Measurements from ENCODE around the gene IPMK. TPM values are rescaled to one million over a fixed set of nuclear protein-coding genes. Genes with fewer than 3 reads are reported as not detected.

The IPMK gene
- total RNA-seq, 4 donors from 2014 or later = 0.26 to 10.8 (median 3.8) TPM

DNA sequence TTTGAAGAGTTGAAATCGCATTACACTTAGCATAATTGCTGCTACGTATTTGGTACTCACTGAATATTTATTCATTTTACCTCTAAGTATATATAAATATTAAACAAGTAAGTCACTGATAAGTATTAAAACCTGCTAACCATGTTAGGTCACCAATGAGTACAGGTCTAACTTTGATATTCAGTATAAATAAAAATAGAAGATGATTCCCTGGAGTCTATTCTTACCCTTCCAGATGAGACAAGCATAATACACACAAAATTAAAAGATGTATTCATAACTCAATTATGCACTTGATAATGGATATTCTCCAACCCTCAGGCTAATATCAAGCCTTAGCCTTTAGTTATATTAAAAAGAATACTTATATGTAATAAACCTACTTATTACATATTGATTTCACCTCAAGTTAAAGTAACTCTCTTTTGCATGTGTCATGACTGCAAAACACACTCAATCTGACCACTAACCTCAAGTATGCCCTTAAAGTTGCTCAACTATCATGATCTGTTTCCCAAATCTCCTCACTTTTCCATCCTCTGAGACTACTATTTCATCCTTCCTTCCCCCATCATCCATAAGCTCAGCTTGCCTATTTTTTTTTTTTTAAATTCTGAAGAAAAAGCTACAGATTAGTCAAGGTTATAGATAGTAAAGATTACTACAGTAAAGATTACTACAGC, 46.8 kb downstream of the IPMK start:
- H3K4me3 ChIP-seq = no peak overlapping the region
- H3K36me3 ChIP-seq = peaks cover 0 to 3% of the 10 kb centered on the region in 2 donors
- H3K9me3 ChIP-seq = no peaks in the 10 kb centered on the region
- intact Hi-C loops (cut with DNase I; ENCODE audit: low total_unique reads) = no loop called here
- no peak for DNase-seq
- H3K27me3 ChIP-seq = no peaks in the 10 kb centered on the region
- peaks cover 0 to 3% of the 10 kb centered on the region in 2 donors for H3K4me1 ChIP-seq
- H3K27ac ChIP-seq = no peak overlapping the region
- TF ChIP-seq POLR2A (IDR thresholded peaks at IDR 0.05) = no peak
- TF ChIP-seq CTCF (IDR thresholded peaks at IDR 0.05) = no peak

- no peaks in the 10 kb centered on the region for H3K9me3 ChIP-seq
- peaks cover 0 to 3% of the 10 kb centered on the region in 2 donors for H3K4me1 ChIP-seq
- intact Hi-C loops (cut with DNase I; ENCODE audit: low total_unique reads) = no loop called here
- H3K4me3 ChIP-seq = no peak overlapping the region
- peaks cover 0 to 3% of the 10 kb centered on the region in 2 donors for H3K36me3 ChIP-seq
- H3K27ac ChIP-seq = no peak overlapping the region
- no peak for TF ChIP-seq CTCF (IDR thresholded peaks at IDR 0.05)
- no peak for TF ChIP-seq POLR2A (IDR thresholded peaks at IDR 0.05)
- no peak for DNase-seq
- H3K27me3 ChIP-seq = no peaks in the 10 kb centered on the region
Observed at GRCh38 chr10:58219875-58220274, 47.8 kb downstream of the IPMK start.

DNA sequence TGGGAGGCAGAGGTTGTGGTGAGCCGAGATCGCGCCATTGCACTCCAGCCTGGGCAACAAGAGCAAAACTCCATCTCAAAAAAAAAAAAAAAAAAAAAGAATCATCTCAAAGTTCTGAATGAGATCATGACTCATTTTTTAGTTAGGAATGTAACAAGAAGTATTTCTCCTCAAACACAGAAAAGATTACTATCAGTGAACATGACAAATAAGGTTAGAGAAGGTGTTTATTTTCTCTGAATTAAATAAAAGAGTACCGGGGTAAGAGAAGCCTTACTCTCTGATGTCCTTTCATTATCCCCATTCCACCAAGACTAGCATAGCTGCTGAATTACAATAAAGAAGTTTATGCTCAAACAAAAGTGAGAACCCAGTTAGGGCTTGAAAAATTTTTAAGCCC, 50.1 kb downstream of the IPMK start:
- DNase-seq = no peak
- H3K4me1 ChIP-seq = peaks cover 0 to 3% of the 10 kb centered on the region in 2 donors
- TF ChIP-seq POLR2A (IDR thresholded peaks at IDR 0.05) (no peak), CTCF (IDR thresholded peaks at IDR 0.05) (no peak)
- no peak overlapping the region for H3K27ac ChIP-seq
- no peaks in the 10 kb centered on the region for H3K9me3 ChIP-seq
- no peaks in the 10 kb centered on the region for H3K27me3 ChIP-seq
- no peaks in the 10 kb centered on the region for H3K36me3 ChIP-seq
- intact Hi-C loops (cut with DNase I; ENCODE audit: low total_unique reads) = no loop called here
- H3K4me3 ChIP-seq = no peak overlapping the region

DNA sequence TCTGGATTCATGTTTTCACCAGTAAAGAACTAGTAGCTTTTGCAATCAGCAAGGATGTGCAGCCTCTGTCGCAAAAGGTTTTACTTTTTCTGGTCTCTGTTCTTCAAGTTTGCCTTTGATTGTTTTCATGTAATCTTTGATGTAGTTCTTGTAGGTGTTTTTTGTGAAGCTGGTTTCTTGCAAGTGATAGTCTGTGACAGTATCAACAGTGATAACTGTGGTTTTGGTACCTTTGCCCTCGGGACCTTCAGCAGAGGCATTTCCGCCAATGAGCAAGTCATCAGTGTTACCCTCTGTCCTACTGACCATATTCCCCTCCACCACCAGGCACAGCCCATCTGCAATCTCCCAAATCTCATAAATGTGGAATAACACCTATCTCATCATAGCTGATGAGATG, 55.1 kb downstream of the IPMK start:
- intact Hi-C loops (cut with DNase I; ENCODE audit: low total_unique reads) = no loop called here
- no peaks in the 10 kb centered on the region for H3K9me3 ChIP-seq
- H3K4me3 ChIP-seq = no peak overlapping the region
- TF ChIP-seq POLR2A (IDR thresholded peaks at IDR 0.05) = no peak
- no peak for TF ChIP-seq CTCF (IDR thresholded peaks at IDR 0.05)
- H3K4me1 ChIP-seq = no peaks in the 10 kb centered on the region
- no peaks in the 10 kb centered on the region for H3K27me3 ChIP-seq
- H3K27ac ChIP-seq = no peak overlapping the region
- no peak for DNase-seq
- H3K36me3 ChIP-seq = no peaks in the 10 kb centered on the region

GRCh38 chr10:58210160-58210559, 57.5 kb downstream of the IPMK start:
- H3K36me3 ChIP-seq = no peaks in the 10 kb centered on the region
- H3K9me3 ChIP-seq = no peaks in the 10 kb centered on the region
- no peaks in the 10 kb centered on the region for H3K4me1 ChIP-seq
- DNase-seq = no peak
- no peak overlapping the region for H3K4me3 ChIP-seq
- no peak overlapping the region for H3K27ac ChIP-seq
- no peaks in the 10 kb centered on the region for H3K27me3 ChIP-seq
- TF ChIP-seq POLR2A (IDR thresholded peaks at IDR 0.05) (no peak), CTCF (IDR thresholded peaks at IDR 0.05) (no peak)
- intact Hi-C loops (cut with DNase I; ENCODE audit: low total_unique reads) = no loop called here

Data from uterus (tissue), 4 donors.